ENCODE data around the gene RAB3IL1. TPM values are rescaled to one million over a fixed set of nuclear protein-coding genes. Genes with fewer than 3 reads are reported as not detected.

The RAB3IL1 gene
- total RNA-seq, 2 donors from 2014 or later = 0.33 TPM; not detected in 1

- H3K9me3 Mint-ChIP-seq = peaks cover 5 to 6% of the 10 kb centered on the region in 2 donors
Measured at GRCh38 chr11:61928606-61929005, 11.2 kb upstream of the RAB3IL1 start.

GRCh38 chr11:61927501-61927900 lies 10.1 kb upstream of the RAB3IL1 start:
- ATAC-seq (no peak), DNase-seq (ENCODE audit: low spot score in 2 of 2) (no peak)
- Mint-ChIP-seq H3K9me3 (no peaks in the 10 kb centered on the region), H3K36me3 (no peaks in the 10 kb centered on the region), H3K27ac (no peak overlapping the region)

More at GRCh38 chr11:61928606-61929005, 11.2 kb upstream of the RAB3IL1 start:
- Mint-ChIP-seq H3K36me3 (peaks cover 0 to 6% of the 10 kb centered on the region in 2 donors), H3K27ac (no peak overlapping the region)
- ATAC-seq (no peak), DNase-seq (ENCODE audit: low spot score in 2 of 2) (no peak)

DNA sequence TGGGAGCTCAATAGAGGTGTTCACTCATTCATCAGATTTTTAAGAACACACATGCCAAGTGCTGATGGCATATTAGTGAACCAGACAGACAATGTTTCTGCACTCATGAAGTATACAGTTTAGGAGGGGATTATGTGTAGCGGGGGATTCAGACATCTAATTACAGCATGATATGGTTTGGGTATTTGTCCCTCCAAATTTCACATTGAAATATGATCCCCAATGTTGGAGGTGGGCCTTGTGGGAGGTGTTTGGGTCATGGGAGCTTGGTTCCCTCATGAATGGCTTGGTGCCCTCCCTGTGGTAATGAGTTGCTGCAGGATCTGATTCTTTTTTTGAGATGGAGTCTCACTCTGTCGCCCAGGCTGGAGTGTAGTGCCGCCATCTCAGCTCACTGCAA lies 8.9 kb upstream of the RAB3IL1 start:
- Mint-ChIP-seq H3K9me3 (no peaks in the 10 kb centered on the region), H3K27ac (no peak overlapping the region), H3K36me3 (no peaks in the 10 kb centered on the region)
- no peak for DNase-seq (ENCODE audit: low spot score in 2 of 2)
- ATAC-seq = no peak

GRCh38 chr11:61925736-61926135 lies 8.4 kb upstream of the RAB3IL1 start:
- H3K9me3 Mint-ChIP-seq = no peaks in the 10 kb centered on the region
- DNase-seq (ENCODE audit: low spot score in 2 of 2) (no peak), ATAC-seq (no peak)
- H3K36me3 Mint-ChIP-seq = no peaks in the 10 kb centered on the region
- H3K27ac Mint-ChIP-seq = no peak overlapping the region

DNA sequence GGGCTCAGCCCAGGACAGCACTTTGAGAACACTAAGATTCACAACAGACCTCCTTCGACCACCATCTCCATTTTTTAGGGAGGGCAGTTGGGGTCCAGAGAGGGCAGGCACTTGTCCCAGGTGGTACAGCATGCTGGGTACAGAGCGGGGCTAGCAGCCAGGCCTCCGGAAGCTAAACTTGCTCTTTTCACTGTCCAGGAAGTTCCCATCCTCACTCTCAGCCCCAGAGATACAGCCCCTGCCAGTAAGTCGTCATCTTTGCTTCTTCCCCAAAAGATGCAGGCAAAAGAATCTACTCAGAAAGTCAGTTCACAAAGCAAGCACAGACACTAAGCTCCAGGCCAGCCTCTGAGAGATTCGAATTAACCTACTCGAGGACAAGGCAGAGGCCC lies 6.7 kb upstream of the RAB3IL1 start:
- DNase-seq (ENCODE audit: low spot score in 2 of 2) (no peak), ATAC-seq (no peak)
- H3K9me3 Mint-ChIP-seq = no peaks in the 10 kb centered on the region
- no peak overlapping the region for H3K27ac Mint-ChIP-seq
- H3K36me3 Mint-ChIP-seq = no peaks in the 10 kb centered on the region

DNA sequence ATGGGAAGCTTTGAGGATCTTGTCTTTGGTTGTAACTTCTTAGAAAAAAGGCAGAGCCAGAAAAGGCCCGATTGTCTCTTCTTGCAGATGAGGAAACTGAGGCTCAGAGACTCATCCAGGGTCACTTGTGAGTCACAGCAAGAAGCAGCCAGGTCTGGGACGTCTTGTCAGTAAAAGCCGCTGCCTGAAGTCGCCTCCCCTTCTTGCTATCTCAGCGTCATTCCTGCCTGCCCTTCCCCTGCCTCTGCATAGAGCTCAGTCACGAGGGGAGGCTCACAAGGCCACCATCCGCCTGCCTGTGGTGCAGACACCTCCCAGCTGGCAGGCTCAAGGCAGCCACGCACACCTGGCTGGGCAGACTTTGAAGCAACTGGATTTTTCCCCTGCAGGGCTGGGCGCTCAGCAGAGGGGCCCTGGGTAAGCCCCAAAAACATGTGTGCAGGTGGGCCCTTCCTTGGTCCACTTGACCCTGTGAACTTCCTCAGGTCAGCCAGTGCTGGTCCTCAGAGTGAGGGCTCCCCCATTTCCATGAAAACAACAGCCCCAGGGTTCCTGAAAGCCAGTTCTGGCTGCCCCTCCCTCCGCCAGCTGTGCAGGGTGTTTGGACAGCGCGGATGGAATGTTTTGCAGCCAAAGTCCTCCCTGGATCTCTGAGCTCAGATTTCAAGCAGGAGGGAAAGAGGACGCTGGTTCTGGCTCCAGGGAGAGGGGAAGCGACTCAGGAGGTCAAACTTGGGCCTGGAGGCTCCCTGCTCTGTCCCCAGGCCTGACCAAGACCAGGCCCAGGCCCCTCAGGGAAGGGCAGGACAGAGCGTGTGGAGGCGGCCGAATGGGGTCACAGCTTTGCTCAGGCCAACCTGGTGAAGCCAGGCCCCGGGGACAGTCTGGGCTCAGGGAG lies 6.0 kb upstream of the RAB3IL1 start:
- Mint-ChIP-seq H3K36me3 (peaks cover 0 to under 1% of the 10 kb centered on the region in 2 donors), H3K9me3 (no peaks in the 10 kb centered on the region), H3K27ac (no peak overlapping the region)
- DNase-seq (ENCODE audit: low spot score in 2 of 2) (peak in 1 of 2 donors; percentile 21), ATAC-seq (no peak)

- Mint-ChIP-seq H3K36me3 (peaks cover 0 to 10% of the 10 kb centered on the region in 2 donors), H3K27ac (no peak overlapping the region), H3K9me3 (no peaks in the 10 kb centered on the region)
- DNase-seq (ENCODE audit: low spot score in 2 of 2) (peak in 1 of 2 donors; percentile 13), ATAC-seq (no peak)
Measured at GRCh38 chr11:61922539-61922938, 5.2 kb upstream of the RAB3IL1 start.

- H3K27ac Mint-ChIP-seq = peak overlapping the region in 1 of 2 donors; percentile 7
- DNase-seq (ENCODE audit: low spot score in 2 of 2) (peak in 1 of 2 donors; percentile 23), ATAC-seq (no peak)
- H3K9me3 Mint-ChIP-seq = no peaks in the 10 kb centered on the region
- peaks cover 0 to 10% of the 10 kb centered on the region in 2 donors for H3K36me3 Mint-ChIP-seq
Measured at GRCh38 chr11:61921446-61921845, 4.1 kb upstream of the RAB3IL1 start.

DNA sequence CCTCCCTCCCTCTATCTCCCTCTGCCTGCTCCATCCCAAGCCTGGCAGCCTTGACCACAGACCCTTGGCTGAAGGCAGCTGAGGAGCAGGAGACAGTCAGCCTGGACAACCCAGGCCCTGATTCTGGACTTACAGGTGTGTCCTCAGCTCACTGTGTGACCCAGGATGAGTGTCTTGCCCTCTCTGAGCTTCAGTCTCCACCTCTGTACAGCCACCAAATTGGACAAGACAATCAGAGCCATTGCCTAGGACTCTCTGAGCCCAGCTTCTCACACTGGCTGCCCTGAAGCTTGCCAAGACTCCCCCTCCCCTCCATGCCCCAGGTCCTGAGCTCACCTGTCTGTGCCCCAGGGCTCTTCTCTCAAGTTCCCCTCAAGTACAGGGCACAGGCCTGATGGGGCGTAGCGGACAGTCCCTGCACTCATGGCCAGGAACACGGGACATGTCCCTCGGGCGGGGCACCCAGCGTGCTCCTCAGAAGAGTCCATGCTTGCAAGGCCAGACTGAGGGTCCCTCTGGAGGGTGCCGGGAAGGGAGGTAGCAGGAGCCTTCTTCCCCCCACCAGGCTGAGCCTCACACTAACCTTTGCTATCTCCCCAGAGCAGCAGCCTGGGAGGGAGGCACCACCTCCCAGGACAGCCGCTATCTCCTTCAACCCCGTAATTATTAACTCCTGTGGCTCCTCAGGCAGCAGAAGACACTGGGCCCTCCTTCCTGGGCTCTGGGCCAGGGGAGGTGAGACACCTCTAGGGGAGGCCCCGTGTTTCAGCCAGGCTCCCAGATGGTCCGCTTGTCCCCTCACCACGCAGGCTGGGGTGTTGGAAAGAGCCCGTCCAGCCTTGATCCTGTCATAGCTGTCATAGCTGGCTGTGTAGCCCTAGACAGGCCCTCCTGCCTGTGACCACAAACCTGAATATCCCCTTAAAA lies 2.6 kb upstream of the RAB3IL1 start:
- peak in 1 of 2 donors; percentile 46 for DNase-seq (ENCODE audit: low spot score in 2 of 2)
- Mint-ChIP-seq H3K36me3 (peaks cover 0 to 10% of the 10 kb centered on the region in 2 donors), H3K9me3 (no peaks in the 10 kb centered on the region), H3K27ac (no peak overlapping the region)
- no peak for ATAC-seq

- DNase-seq (ENCODE audit: low spot score in 2 of 2) (peak in 1 of 2 donors; percentile 23), ATAC-seq (no peak)
- Mint-ChIP-seq H3K27ac (peak overlapping the region in 1 of 2 donors; percentile 9), H3K9me3 (no peaks in the 10 kb centered on the region), H3K36me3 (peaks cover 0 to 10% of the 10 kb centered on the region in 2 donors)
Measured at GRCh38 chr11:61918938-61919704, 1.8 kb upstream of the RAB3IL1 start.

- Mint-ChIP-seq H3K9me3 (no peaks in the 10 kb centered on the region), H3K27ac (peak overlapping the region in 1 of 2 donors; percentile 25), H3K36me3 (peaks cover 0 to 10% of the 10 kb centered on the region in 2 donors)
- peak in 1 of 2 donors; percentile 31 for DNase-seq (ENCODE audit: low spot score in 2 of 2)
- no peak for ATAC-seq
Measured at GRCh38 chr11:61918251-61918937, 1.0 kb upstream of the RAB3IL1 start.

- peak in 1 of 2 donors; percentile 18 for ATAC-seq
- Mint-ChIP-seq H3K36me3 (peaks cover 0 to 10% of the 10 kb centered on the region in 2 donors), H3K9me3 (no peaks in the 10 kb centered on the region), H3K27ac (no peak overlapping the region)
- DNase-seq (ENCODE audit: low spot score in 2 of 2) = peak in 1 of 2 donors; percentile 21
Measured at GRCh38 chr11:61916737-61917333, 531 bp downstream of the RAB3IL1 start.

- DNase-seq (ENCODE audit: low spot score in 2 of 2) (peak in 1 of 2 donors; percentile 34), ATAC-seq (no peak)
- Mint-ChIP-seq H3K27ac (no peak overlapping the region), H3K9me3 (no peaks in the 10 kb centered on the region), H3K36me3 (peaks cover 0 to 10% of the 10 kb centered on the region in 2 donors)
Measured at GRCh38 chr11:61914471-61915171, 2.7 kb downstream of the RAB3IL1 start.

- H3K36me3 Mint-ChIP-seq = peaks cover 0 to 10% of the 10 kb centered on the region in 2 donors
- DNase-seq (ENCODE audit: low spot score in 2 of 2) (no peak), ATAC-seq (no peak)
- H3K9me3 Mint-ChIP-seq = no peaks in the 10 kb centered on the region
- H3K27ac Mint-ChIP-seq = peak overlapping the region in 1 of 2 donors; percentile 44
Measured at GRCh38 chr11:61913699-61914395, 3.5 kb downstream of the RAB3IL1 start.

Data from activated naive CD4-positive, alpha-beta T cell treated with anti-CD3 and anti-CD28 coated beads, Interleukin-2, amount 50 U/mL, for 72 hours (primary cell).